ENCODE data around the gene BOLL. TPM values are rescaled to one million over a fixed set of nuclear protein-coding genes. Genes with fewer than 3 reads are reported as not detected.

Gene BOLL
- total and polyA plus RNA-seq, 12 donors: 0.12 to 0.18 TPM; not detected in 10

DNA sequence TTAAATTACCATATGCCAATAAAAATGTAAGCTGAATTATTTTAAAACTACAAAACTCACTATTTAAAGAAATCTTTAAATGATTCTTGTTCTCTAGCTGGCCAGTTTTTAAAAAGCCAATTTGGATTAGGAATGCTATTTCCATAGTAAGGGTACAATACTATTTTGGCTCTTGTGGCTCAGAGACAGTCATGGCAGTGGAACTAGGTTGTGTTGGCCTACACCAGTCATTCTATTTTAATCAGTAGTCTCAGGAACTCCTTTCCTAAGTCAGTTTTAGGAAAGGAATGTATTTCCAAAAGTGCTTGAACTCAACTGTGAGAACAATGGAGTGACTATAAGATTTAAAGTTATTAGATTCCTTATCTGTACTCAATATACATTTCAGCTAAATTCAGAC, 5.9 kb downstream of the BOLL start:
- intact Hi-C loops (cut with DNase I): loop anchor here in 6 of 10 donors (5.0 to 10.0 kb wide), 2 partner anchors 72 to 394 kb away; partner anchors contain the start of gene MARS2 (in 6 of the 6)
- Histone ChIP-seq H3K27ac (no peak overlapping the region), H3K4me3 (no peak overlapping the region), H3K36me3 (no peaks in the 10 kb centered on the region), H3K27me3 (peaks cover 0 to 5% (median 0%) of the 10 kb centered on the region in 7 donors), H3K9me3 (no peaks in the 10 kb centered on the region), H3K4me1 (no peaks in the 10 kb centered on the region)
- no peak for DNase-seq
- no peak for TF ChIP-seq CTCF (IDR thresholded peaks at IDR 0.05)
- ATAC-seq: no peak

DNA sequence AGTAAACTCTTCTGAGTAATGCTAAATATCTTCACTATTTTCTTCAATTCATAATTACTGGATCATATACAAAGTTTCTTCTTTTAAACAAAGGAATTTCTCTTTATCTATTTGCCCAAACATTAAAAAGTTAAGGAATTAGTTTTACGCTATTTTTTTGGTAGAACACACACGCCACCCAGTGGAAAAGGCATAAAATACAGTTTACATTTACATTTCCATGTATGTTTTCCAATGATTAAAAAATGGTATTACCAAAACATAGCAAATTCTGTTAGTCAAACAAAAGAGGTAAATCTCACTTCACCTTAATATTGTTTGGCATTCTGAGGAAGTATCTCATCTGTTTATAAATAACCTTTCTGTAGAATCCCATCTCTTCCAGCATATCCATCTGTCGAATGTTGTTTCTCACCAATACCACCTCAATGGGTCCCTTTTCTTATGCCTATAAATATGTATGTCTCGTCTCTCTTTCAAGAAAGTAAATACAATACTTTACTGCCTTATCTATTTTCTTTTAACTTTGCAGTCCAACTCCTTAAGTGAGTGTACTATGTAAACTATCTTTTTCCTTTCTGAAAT, 7.2 kb downstream of the BOLL start:
- TF ChIP-seq CTCF (IDR thresholded peaks at IDR 0.05): peak; percentile 57 to 87 (median 73)
- ATAC-seq: no peak
- H3K36me3 ChIP-seq: no peaks in the 10 kb centered on the region
- H3K4me1 ChIP-seq: no peaks in the 10 kb centered on the region
- 26 to 27% methylated on average over 4 of the region's 4 CpGs for WGBS, 2 donors
- H3K27ac ChIP-seq: no peak overlapping the region
- H3K27me3 ChIP-seq: peaks cover 0 to 5% (median 0%) of the 10 kb centered on the region in 7 donors
- DNase-seq: no peak
- intact Hi-C loops (cut with DNase I): loop anchor here in 8 of 10 donors (2.0 to 10.0 kb wide), 3 partner anchors 69 to 393 kb away; partner anchors contain the start of gene MARS2 (in 6 of the 8)
- H3K4me3 ChIP-seq: no peak overlapping the region
- no peaks in the 10 kb centered on the region for H3K9me3 ChIP-seq

- Histone ChIP-seq H3K36me3 (no peaks in the 10 kb centered on the region), H3K4me1 (no peaks in the 10 kb centered on the region), H3K4me3 (no peak overlapping the region), H3K27me3 (no peaks in the 10 kb centered on the region), H3K27ac (no peak overlapping the region), H3K9me3 (peaks cover 0 to 27% (median 12%) of the 10 kb centered on the region in 11 donors)
- DNase-seq (peak in 1 of 2 donors; percentile 12), ATAC-seq (peak in 5 of 8 donors; percentile 53 to 77 (median 56))
- no peak for TF ChIP-seq CTCF (IDR thresholded peaks at IDR 0.05)
- WGBS, 2 donors: 88 to 92% methylated on average over 3 of the region's 3 CpGs
- intact Hi-C loops (cut with DNase I): no loop called here
Observed at GRCh38 chr2:197760293-197760657, 24.8 kb downstream of the BOLL start.

- DNase-seq: no peak
- intact Hi-C loops (cut with DNase I): no loop called here
- Histone ChIP-seq H3K36me3 (no peaks in the 10 kb centered on the region), H3K4me3 (no peak overlapping the region), H3K27ac (no peak overlapping the region), H3K4me1 (no peaks in the 10 kb centered on the region), H3K27me3 (no peaks in the 10 kb centered on the region), H3K9me3 (peaks cover 0 to 27% (median 12%) of the 10 kb centered on the region in 11 donors)
- no peak for TF ChIP-seq CTCF (IDR thresholded peaks at IDR 0.05)
- no peak for ATAC-seq
- WGBS, 2 donors: 75 to 80% methylated on average over 11 of the region's 11 CpGs
Observed at GRCh38 chr2:197759625-197760292, 25.4 kb downstream of the BOLL start.

Measured in heart right ventricle (tissue), 16 donors.